GM21786 (cell line): ENCODE results near the gene SLC22A4.

Experiments
- ATAC-seq: cut with Tn5 transposase; IDR thresholded peaks from one replicate; pipeline ENCODE4 v1.9.1; 2021; ENCODE audit not compliant: unreplicated experiment

SLC22A4 gene

DNA sequence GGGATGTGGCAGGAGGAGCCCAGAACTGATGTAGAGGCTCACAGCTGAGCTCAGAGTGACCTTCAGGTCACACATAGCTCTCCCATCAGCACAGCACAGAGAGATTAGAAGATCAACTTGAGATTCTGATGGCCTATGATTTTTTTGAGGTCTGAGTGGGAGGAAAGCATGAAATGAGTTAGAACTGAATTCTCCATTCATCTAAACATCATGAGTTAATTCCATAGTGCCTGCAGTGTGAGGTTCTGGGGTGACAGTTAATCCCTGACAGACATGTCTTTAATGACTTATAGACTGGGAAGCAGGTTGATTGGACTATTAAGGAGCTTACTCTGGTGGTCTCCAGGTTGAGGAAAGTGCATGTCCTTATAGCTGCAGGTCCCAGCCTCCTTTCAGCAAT lies 97.7 kb downstream of the SLC22A4 start:
- ATAC-seq = no peak

- no peak for ATAC-seq
Measured at GRCh38 chr5:132392411-132392810, 98.2 kb downstream of the SLC22A4 start.

GRCh38 chr5:132392978-132393825 lies 99.0 kb downstream of the SLC22A4 start:
- ATAC-seq = no peak
